Fibroblast of lung (primary cell): ENCODE data around the gene GUCA2B. TPM values are rescaled to one million over a fixed set of nuclear protein-coding genes. Genes with fewer than 3 reads are reported as not detected.

ENCODE experiments used
- DNase-seq, 2 donors: peaks; one replicate each; pipeline versions ENCODE4 v3.0.0 to v3.0.0-alpha.2; 2010; ENCODE audit warnings: low read depth in 2 of 2
- H2AFZ ChIP-seq: 2 replicates; pipeline ENCODE4 v1.5.1; 2012; ENCODE audit warnings: low read length, control low read depth, inconsistent platforms
- H3K27ac ChIP-seq: 2 replicates; pipeline ENCODE4 v1.5.1; 2011; ENCODE audit warnings: low read length, control low read depth; ENCODE audit not compliant: insufficient read depth
- H3K27me3 ChIP-seq: 2 replicates; pipeline ENCODE4 v1.5.1; 2011; ENCODE audit warnings: mild to moderate bottlenecking, low read length; ENCODE audit not compliant: control insufficient read depth, insufficient read depth
- H3K36me3 ChIP-seq: 2 replicates; pipeline ENCODE4 v1.5.1; 2011; ENCODE audit warnings: low read length; ENCODE audit not compliant: control insufficient read depth, insufficient read depth
- H3K4me1 ChIP-seq: 2 replicates; pipeline ENCODE4 v1.5.1; 2011; ENCODE audit warnings: low read length; ENCODE audit not compliant: control insufficient read depth, insufficient read depth; ENCODE audit errors: extremely low read depth
- H3K4me2 ChIP-seq: 2 replicates; pipeline ENCODE4 v1.5.1; 2011; ENCODE audit warnings: low read length, control low read depth; ENCODE audit not compliant: insufficient read depth; ENCODE audit errors: extremely low read depth
- H3K4me3 ChIP-seq, 4 experiments: fragments of 200-600 bp in 1 of 4; sonication (generic) in 1 of 4; replicated peaks in 1 of 4; 2 replicates each; pipeline ENCODE4 v1.5.1; 2011 to 2016; ENCODE audit warnings: low read length in 4 of 4, low read depth in 3 of 4, mild to moderate bottlenecking in 3 of 4, control low read depth in 2 of 4, inconsistent platforms in 1 of 4, mixed read lengths in 1 of 4; ENCODE audit not compliant: insufficient read depth in 1 of 4; ENCODE audit errors: control extremely low read depth in 1 of 4
- H3K79me2 ChIP-seq: 2 replicates; pipeline ENCODE4 v1.5.1; 2012; ENCODE audit warnings: mild to moderate bottlenecking, low read length, inconsistent platforms; ENCODE audit not compliant: control insufficient read depth, insufficient read depth
- H3K9ac ChIP-seq: 2 replicates; pipeline ENCODE4 v1.5.1; 2011; ENCODE audit warnings: mild to moderate bottlenecking, low read length, control low read depth; ENCODE audit not compliant: insufficient read depth
- H3K9me3 ChIP-seq: 2 replicates; pipeline ENCODE4 v1.5.1; 2012; ENCODE audit warnings: low read depth, low read length; ENCODE audit not compliant: control insufficient read depth, insufficient read depth
- H4K20me1 ChIP-seq: 2 replicates; pipeline ENCODE4 v1.5.1; 2011; ENCODE audit warnings: low read length; ENCODE audit not compliant: control insufficient read depth, insufficient read depth; ENCODE audit errors: extremely low read depth
- CTCF ChIP-seq, 2 donors: IDR thresholded peaks in 1 of 2; conservative IDR thresholded peaks in 1 of 2; 1 replicate in 1 of 2; 2 replicates in 1 of 2; pipeline ENCODE4 v1.5.1; 2011 to 2012; ENCODE audit warnings: low read length in 2 of 2, control low read depth in 1 of 2, inconsistent platforms in 1 of 2, low read depth in 1 of 2, mild to moderate bottlenecking in 1 of 2
- EZH2 ChIP-seq: IDR thresholded peaks from 2 replicates; pipeline ENCODE4 v1.5.1; 2012; ENCODE audit warnings: low read length, control low read depth, mild to moderate bottlenecking; ENCODE audit errors: missing control alignments
- polyA plus RNA-seq, 2 donors: library from polyadenylated mRNA; depleted of rRNA in 1 of 2; stranded (reverse) in 1 of 2; unstranded in 1 of 2; fragments of >200 nt; gene quantifications; 2 replicates each; pipeline ENCODE4 v1.2.1, GENCODE V29; 2011 to 2012; ENCODE audit warnings: missing spikeins in 1 of 2
- total RNA-seq: library from RNA; depleted of rRNA; stranded (reverse); fragments of >200 nt; gene quantifications from 2 replicates; pipeline ENCODE4 v1.2.1, GENCODE V29; 2014

The GUCA2B gene
- total and polyA plus RNA-seq, 2 donors (not counting 1 experiment from before 2014, with no cell fraction given) = not detected

DNA sequence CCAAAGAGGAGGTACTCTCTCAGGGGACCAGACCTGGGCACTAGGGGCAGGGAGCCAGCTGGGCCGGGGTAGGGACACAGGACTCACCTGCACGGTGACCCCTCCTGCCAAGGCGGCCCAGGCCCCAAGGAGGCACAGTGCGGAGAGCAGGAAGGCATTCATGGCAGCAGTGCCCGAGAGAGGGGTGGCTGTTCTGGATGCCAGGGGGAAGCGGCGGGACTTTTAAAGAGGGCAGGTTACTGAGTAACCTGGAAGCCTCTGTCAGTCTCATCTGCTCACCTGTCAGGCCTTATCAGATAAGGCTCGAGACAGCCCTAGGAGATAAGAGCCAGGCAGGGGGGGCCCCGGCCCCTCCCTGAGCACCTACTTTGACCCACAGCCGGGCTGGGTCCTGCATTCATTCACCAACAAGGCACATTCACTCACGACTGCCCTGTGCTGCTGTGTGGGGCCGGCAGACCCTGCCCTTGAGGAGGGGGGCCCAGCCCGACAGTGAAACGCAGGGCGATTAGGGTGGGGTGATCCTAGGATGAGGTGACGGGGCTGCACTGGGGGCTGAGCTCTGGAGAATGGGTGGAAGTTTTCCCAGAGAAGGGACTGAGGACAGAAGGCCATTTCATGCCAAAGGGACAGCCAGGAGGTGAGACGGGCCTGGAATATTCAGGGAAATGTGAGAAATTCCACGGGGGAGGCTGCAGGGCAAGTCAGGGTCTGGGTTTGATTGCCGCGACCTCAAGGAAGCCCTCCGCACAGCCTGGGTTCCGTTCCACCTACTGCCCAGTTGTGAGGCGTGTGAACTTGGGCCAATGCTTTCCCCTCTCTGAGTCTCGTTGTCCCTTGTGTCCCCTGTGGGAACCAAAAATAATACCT is 11.6 kb downstream of the GUCA2B start, which contains the start of gene GUCA2A:
Gene GUCA2A, minus strand, starts transcription at position 195 of the 870 bp plus-strand sequence. Its CDS starts 33 bp downstream, at position 162.
- TF ChIP-seq CTCF (conservative IDR thresholded peaks at IDR 0.05 in 1 of 2, IDR thresholded peaks at IDR 0.05 in 1 of 2; ENCODE audit: low read depth in 1 of 2, low read length in 2 of 2) (no peak), EZH2 (no peak)
- Histone ChIP-seq H3K27me3 (no peaks in the 10 kb centered on the region), H3K9me3 (no peaks in the 10 kb centered on the region), H2AFZ (no peak within 1 kb of the TSS), H3K36me3 (no peaks in the 10 kb centered on the region), H3K4me2 (no peak within 1 kb of the TSS), H3K79me2 (no peaks in the 10 kb centered on the region), H3K4me3 (no peak within 1 kb of the TSS), H4K20me1 (no peaks in the 10 kb centered on the region), H3K9ac (no peak within 1 kb of the TSS), H3K4me1 (no peaks in the 10 kb centered on the region), H3K27ac (no peak within 1 kb of the TSS)
- no peak for DNase-seq

- no peak overlapping the region for H2AFZ ChIP-seq
- no peak for TF ChIP-seq EZH2
- no peak for TF ChIP-seq CTCF (conservative IDR thresholded peaks at IDR 0.05 in 1 of 2, IDR thresholded peaks at IDR 0.05 in 1 of 2; ENCODE audit: low read depth in 1 of 2, low read length in 2 of 2)
- no peak overlapping the region for H3K9ac ChIP-seq
- no peaks in the 10 kb centered on the region for H3K79me2 ChIP-seq
- no peaks in the 10 kb centered on the region for H3K27me3 ChIP-seq
- H3K4me2 ChIP-seq = no peak overlapping the region
- H3K4me3 ChIP-seq = no peak overlapping the region
- no peaks in the 10 kb centered on the region for H4K20me1 ChIP-seq
- H3K36me3 ChIP-seq = no peaks in the 10 kb centered on the region
- no peak overlapping the region for H3K27ac ChIP-seq
- H3K9me3 ChIP-seq = no peaks in the 10 kb centered on the region
- peak; percentile 30 to 53 for DNase-seq
- H3K4me1 ChIP-seq = no peaks in the 10 kb centered on the region
These were observed 12.5 kb downstream of the GUCA2B start for GRCh38 chr1:42165511-42166210.

DNA sequence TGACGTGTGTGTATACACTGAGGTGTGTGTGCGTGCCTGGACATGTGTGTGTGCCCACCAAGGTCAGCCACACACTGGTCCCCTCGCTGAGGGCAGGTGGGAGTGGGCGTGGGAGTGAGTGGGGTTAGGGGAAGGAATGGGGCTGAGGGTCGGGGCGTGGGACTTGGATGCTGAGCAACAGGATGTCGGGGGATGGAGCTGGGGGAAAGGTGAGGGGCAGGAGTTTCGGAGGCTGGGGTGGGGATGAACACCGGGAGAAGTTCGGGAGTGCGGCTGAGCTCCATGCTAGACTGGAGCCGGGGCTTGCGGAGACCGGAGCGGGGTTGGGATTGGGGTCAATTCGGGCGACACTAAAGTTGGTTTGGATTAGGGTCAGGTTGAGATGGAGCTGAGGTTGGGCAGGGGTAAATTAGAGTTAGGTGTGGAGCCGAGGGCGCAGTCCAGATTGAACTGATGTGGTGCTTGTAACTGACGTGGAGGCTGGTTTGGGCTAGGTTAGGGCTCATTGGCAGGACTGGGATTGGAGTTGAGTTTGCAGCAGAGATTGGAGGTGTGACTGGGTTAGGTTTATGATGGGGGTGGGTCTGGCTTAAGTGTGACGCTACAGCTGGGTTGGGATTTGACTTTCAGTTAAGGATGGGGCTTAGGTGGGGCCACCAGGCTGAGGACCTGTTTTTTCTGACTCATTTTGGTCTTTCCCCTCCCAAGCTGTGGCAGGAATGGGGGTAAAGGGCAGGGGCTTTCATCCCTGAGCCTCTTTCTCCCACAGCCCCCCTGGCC is 14.6 kb downstream of the GUCA2B start:
- Histone ChIP-seq H3K27me3 (no peaks in the 10 kb centered on the region), H3K9me3 (no peaks in the 10 kb centered on the region), H4K20me1 (no peaks in the 10 kb centered on the region), H3K4me1 (no peaks in the 10 kb centered on the region), H3K4me3 (no peak overlapping the region), H3K4me2 (no peak overlapping the region), H3K79me2 (no peaks in the 10 kb centered on the region), H2AFZ (no peak overlapping the region), H3K27ac (no peak overlapping the region), H3K36me3 (no peaks in the 10 kb centered on the region), H3K9ac (no peak overlapping the region)
- no peak for DNase-seq
- TF ChIP-seq EZH2 (no peak), CTCF (conservative IDR thresholded peaks at IDR 0.05 in 1 of 2, IDR thresholded peaks at IDR 0.05 in 1 of 2; ENCODE audit: low read depth in 1 of 2, low read length in 2 of 2) (no peak)
